H1 (cell line): Measurements from ENCODE around the gene GSTT2.
A peak's percentile ranks its signal among the peaks of the same experiment; 100 is the strongest.
"Not testable (repeated sequence)": the region's sequence is repeated elsewhere in the genome, so short reads cannot be mapped to it uniquely, and the experiment has no call there.

ENCODE experiments used
- EZH2 ChIP-seq: fragments of 200-600 bp; sonication (generic); IDR thresholded peaks from 2 replicates; pipeline ENCODE4 v1.7.1; 2012; ENCODE audit warnings: low read depth, mild to moderate bottlenecking, moderate library complexity, low read length, inconsistent platforms; ENCODE audit not compliant: severe bottlenecking
- GTF2F1 ChIP-seq: IDR thresholded peaks from 2 replicates; pipeline ENCODE4 v1.6.1; 2012; ENCODE audit warnings: low read depth, low read length, improper control_type of control experiment, borderline replicate concordance
- KDM1A ChIP-seq: fragments of 200-600, 300-600 bp; sonication (generic); IDR thresholded peaks from 2 replicates; pipeline ENCODE4 v1.7.1; 2016; ENCODE audit warnings: mild to moderate bottlenecking, low read length, borderline replicate concordance
- POLR2AphosphoS5 ChIP-seq: IDR thresholded peaks from 2 replicates; pipeline ENCODE4 v1.6.1; 2011; ENCODE audit warnings: low read depth, low read length
- RXRA ChIP-seq: IDR thresholded peaks from 2 replicates; pipeline ENCODE4 v1.6.1; 2011; ENCODE audit warnings: low read depth, mild to moderate bottlenecking, low read length, moderate library complexity; ENCODE audit not compliant: insufficient read depth
- SUZ12 ChIP-seq: fragments of 200-600 bp; sonication (generic); IDR thresholded peaks from 2 replicates; pipeline ENCODE4 v1.6.1; 2012; ENCODE audit warnings: mild to moderate bottlenecking, inconsistent platforms, low read length, moderate library complexity, mixed read lengths
- TF ChIP-seq, protein P1 (sequence below), 3 experiments: IDR thresholded peaks; 1 replicate in 2 of 3; 2 replicates in 1 of 3; pipeline versions ENCODE4 v1.5.1 to v1.6.1; 2011; ENCODE audit warnings: low read length in 3 of 3, mild to moderate bottlenecking in 3 of 3, inconsistent platforms in 2 of 3, low read depth in 1 of 3, moderate library complexity in 1 of 3; ENCODE audit not compliant: insufficient read depth in 1 of 3; ENCODE audit errors: control extremely low read depth in 1 of 3
- TF ChIP-seq, protein P2 (sequence below): IDR thresholded peaks from 2 replicates; pipeline ENCODE4 v1.6.1; 2012; ENCODE audit warnings: inconsistent platforms
- TF ChIP-seq, protein P3 (sequence below): IDR thresholded peaks from 2 replicates; pipeline ENCODE4 v1.6.1; 2011; ENCODE audit warnings: low read depth, mild to moderate bottlenecking, low read length; ENCODE audit not compliant: insufficient read depth
- TF ChIP-seq, protein P4 (sequence below): IDR thresholded peaks from 2 replicates; pipeline ENCODE4 v1.6.1; 2012; ENCODE audit warnings: inconsistent platforms

DNA sequence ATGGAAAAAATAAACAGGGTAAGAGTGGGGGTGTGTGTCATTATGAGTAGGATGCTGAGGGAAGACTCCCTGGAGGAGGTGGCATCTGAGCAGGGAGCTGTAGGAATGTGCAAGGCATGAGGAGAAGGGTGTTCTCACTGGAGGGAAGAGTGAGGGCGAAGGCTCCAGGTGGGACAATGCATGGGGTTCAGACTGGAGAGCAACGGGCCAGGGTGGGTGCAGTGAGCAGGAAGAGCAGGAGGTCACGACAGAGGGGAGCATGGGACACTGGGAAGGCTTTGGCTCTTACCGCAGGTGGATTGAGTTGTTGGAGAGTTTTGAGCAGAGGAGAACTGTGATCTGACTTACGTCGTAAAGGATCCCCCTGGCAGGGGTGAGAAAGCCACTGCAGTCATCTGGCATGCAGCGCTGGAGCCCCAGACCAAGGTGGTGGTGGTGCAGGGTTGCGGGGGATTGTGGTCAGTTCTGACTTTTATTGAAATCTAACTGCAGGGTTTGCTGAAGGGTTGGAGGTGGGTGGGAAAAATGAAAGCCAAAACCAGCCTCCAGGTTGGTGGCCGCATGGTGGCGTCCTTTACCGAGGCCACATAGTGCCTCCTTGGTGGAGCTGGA is 27.0 kb upstream of the GSTT2 start:
- not testable (repeated sequence) for TF ChIP-seq KDM1A, POLR2AphosphoS5, SUZ12, EZH2, GTF2F1, RXRA
- TF ChIP-seq, protein P1, sequence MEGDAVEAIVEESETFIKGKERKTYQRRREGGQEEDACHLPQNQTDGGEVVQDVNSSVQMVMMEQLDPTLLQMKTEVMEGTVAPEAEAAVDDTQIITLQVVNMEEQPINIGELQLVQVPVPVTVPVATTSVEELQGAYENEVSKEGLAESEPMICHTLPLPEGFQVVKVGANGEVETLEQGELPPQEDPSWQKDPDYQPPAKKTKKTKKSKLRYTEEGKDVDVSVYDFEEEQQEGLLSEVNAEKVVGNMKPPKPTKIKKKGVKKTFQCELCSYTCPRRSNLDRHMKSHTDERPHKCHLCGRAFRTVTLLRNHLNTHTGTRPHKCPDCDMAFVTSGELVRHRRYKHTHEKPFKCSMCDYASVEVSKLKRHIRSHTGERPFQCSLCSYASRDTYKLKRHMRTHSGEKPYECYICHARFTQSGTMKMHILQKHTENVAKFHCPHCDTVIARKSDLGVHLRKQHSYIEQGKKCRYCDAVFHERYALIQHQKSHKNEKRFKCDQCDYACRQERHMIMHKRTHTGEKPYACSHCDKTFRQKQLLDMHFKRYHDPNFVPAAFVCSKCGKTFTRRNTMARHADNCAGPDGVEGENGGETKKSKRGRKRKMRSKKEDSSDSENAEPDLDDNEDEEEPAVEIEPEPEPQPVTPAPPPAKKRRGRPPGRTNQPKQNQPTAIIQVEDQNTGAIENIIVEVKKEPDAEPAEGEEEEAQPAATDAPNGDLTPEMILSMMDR (IDR thresholded peaks at IDR 0.05; ENCODE audit: control extremely low read depth in 1 of 3, insufficient read depth in 1 of 3, low read depth in 1 of 3, low read length in 3 of 3), result peak in 1 of 3 experiments; percentile 10; a peak in 1 of 4 replicates
- TF ChIP-seq, protein P2, sequence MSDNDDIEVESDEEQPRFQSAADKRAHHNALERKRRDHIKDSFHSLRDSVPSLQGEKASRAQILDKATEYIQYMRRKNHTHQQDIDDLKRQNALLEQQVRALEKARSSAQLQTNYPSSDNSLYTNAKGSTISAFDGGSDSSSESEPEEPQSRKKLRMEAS, result not testable (repeated sequence)
- TF ChIP-seq, protein P3, sequence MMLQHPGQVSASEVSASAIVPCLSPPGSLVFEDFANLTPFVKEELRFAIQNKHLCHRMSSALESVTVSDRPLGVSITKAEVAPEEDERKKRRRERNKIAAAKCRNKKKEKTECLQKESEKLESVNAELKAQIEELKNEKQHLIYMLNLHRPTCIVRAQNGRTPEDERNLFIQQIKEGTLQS, result not testable (repeated sequence)
- TF ChIP-seq, protein P4, sequence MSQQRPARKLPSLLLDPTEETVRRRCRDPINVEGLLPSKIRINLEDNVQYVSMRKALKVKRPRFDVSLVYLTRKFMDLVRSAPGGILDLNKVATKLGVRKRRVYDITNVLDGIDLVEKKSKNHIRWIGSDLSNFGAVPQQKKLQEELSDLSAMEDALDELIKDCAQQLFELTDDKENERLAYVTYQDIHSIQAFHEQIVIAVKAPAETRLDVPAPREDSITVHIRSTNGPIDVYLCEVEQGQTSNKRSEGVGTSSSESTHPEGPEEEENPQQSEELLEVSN, result not testable (repeated sequence)
